A673 (cell line): ENCODE data around the gene PRTN3. TPM values are rescaled to one million over a fixed set of nuclear protein-coding genes. Genes with fewer than 3 reads are reported as not detected.

Source experiments
- BruUV-seq: library from RNA; stranded (reverse); fragments of 400-500 nt; replicated peaks from 2 replicates; lab custom pipeline; 2021; lab: Mats Ljungman, UMichigan
- CTCF ChIA-PET: fragments of 300-600 bp; sonication (Branson Sonifier 250); formaldehyde crosslinking; loops from one replicate; lab custom pipeline; 2022; ENCODE audit warnings: antibody characterized with exemption; lab: Charles Lee
- POLR2A ChIA-PET: fragments of 300-600 bp; sonication (Branson Sonifier 250); formaldehyde crosslinking; loops from one replicate; lab custom pipeline; 2022; ENCODE audit warnings: antibody characterized with exemption; ENCODE audit not compliant: low non-redundant PET; lab: Charles Lee
- DNase-seq: peaks from one replicate; pipeline ENCODE4 v3.0.0-alpha.2; 2015; ENCODE audit warnings: low spot score
- H3K27ac ChIP-seq: fragments of 200-600 bp; sonication (generic); 2 replicates; pipeline ENCODE4 v1.5.1; 2016; ENCODE audit warnings: mixed run types, low read depth, mild to moderate bottlenecking, mixed read lengths, antibody characterized with exemption, low read length; ENCODE audit not compliant: poor library complexity, severe bottlenecking
- H3K27me3 ChIP-seq: fragments of 200-600 bp; sonication (generic); replicated peaks from 2 replicates; pipeline ENCODE4 v1.6.1; 2017; ENCODE audit warnings: mixed run types, low read depth, mild to moderate bottlenecking, mixed read lengths, antibody characterized with exemption, low read length; ENCODE audit not compliant: insufficient read depth, poor library complexity
- H3K36me3 ChIP-seq: fragments of 200-600 bp; sonication (generic); 2 replicates; pipeline ENCODE4 v1.6.1; 2016; ENCODE audit warnings: mixed run types, mild to moderate bottlenecking, mixed read lengths, antibody characterized with exemption, low read length; ENCODE audit not compliant: insufficient read depth, poor library complexity, severe bottlenecking
- H3K4me1 ChIP-seq: fragments of 200-600 bp; sonication (generic); 2 replicates; pipeline ENCODE4 v1.6.1; 2017; ENCODE audit warnings: mixed run types, mild to moderate bottlenecking, mixed read lengths, antibody characterized with exemption, low read length; ENCODE audit not compliant: insufficient read depth, poor library complexity, severe bottlenecking
- H3K4me3 ChIP-seq: fragments of 200-600 bp; sonication (generic); 2 replicates; pipeline ENCODE4 v1.5.1; 2016; ENCODE audit warnings: low read depth, mixed run types, mild to moderate bottlenecking, mixed read lengths, low read length; ENCODE audit not compliant: poor library complexity, severe bottlenecking
- H3K9me3 ChIP-seq: fragments of 200-600 bp; sonication (generic); 2 replicates; pipeline ENCODE4 v1.6.1; 2016; ENCODE audit warnings: mixed run types, low read depth, mild to moderate bottlenecking, mixed read lengths, antibody characterized with exemption, low read length; ENCODE audit not compliant: poor library complexity, severe bottlenecking
- EZH2 ChIP-seq: fragments of 200-600 bp; sonication (generic); IDR thresholded peaks from 2 replicates; pipeline ENCODE4 v1.6.1; 2017; ENCODE audit warnings: borderline replicate concordance, low read depth, mild to moderate bottlenecking, mixed read lengths, antibody characterized with exemption, low read length; ENCODE audit not compliant: poor library complexity, severe bottlenecking
- intact Hi-C: fragments of 100-400 bp; cut with micrococcal nuclease; formaldehyde crosslinking; loops from one replicate; pipeline ENCODE4 v1.10.0; 2022; ENCODE audit not compliant: unreplicated experiment
- total RNA-seq: library from RNA; stranded (reverse); gene quantifications from 2 replicates; pipeline ENCODE4 v1.2.3, GENCODE V29; 2021
- TF ChIP-seq, protein P1 (sequence below): fragments of 300-800, 200-600 bp; sonication (generic); conservative IDR thresholded peaks from 2 replicates; pipeline ENCODE4 v1.5.1; 2017; ENCODE audit warnings: low read depth, mild to moderate bottlenecking, antibody characterized with exemption, low read length, moderate library complexity, mixed read lengths

PRTN3 gene
- total RNA-seq, 1 experiment from 2014 or later, result not detected

DNA sequence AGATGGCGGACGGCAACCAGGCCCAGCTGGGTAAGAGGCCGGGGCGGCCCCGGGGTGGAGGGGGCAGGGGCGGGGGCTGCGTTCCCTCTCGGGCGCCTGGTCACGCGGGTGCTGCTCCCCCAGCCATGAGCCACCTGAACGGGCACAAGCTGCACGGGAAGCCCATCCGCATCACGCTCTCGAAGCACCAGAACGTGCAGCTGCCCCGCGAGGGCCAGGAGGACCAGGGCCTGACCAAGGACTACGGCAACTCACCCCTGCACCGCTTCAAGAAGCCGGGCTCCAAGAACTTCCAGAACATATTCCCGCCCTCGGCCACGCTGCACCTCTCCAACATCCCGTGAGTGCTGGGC lies 32.4 kb upstream of the PRTN3 start:
- Histone ChIP-seq H3K27me3 (no peaks in the 10 kb centered on the region), H3K4me3 (no peak overlapping the region), H3K9me3 (no peaks in the 10 kb centered on the region), H3K27ac (no peak overlapping the region), H3K4me1 (peaks cover 50% of the 10 kb centered on the region), H3K36me3 (peaks cover 92% of the 10 kb centered on the region)
- TF ChIP-seq, protein P1, sequence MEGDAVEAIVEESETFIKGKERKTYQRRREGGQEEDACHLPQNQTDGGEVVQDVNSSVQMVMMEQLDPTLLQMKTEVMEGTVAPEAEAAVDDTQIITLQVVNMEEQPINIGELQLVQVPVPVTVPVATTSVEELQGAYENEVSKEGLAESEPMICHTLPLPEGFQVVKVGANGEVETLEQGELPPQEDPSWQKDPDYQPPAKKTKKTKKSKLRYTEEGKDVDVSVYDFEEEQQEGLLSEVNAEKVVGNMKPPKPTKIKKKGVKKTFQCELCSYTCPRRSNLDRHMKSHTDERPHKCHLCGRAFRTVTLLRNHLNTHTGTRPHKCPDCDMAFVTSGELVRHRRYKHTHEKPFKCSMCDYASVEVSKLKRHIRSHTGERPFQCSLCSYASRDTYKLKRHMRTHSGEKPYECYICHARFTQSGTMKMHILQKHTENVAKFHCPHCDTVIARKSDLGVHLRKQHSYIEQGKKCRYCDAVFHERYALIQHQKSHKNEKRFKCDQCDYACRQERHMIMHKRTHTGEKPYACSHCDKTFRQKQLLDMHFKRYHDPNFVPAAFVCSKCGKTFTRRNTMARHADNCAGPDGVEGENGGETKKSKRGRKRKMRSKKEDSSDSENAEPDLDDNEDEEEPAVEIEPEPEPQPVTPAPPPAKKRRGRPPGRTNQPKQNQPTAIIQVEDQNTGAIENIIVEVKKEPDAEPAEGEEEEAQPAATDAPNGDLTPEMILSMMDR, result no peak
- TF ChIP-seq EZH2, result no peak
- no TSS peak for BruUV-seq
- CTCF ChIA-PET, result no interaction called here
- no peak for DNase-seq
- intact Hi-C loops, result no loop called here
- POLR2A ChIA-PET, result interaction anchor here (0.7 kb wide), 1 partner anchor 14 kb away, joined by 3 read pairs; no protein-coding TSS in a partner anchor

DNA sequence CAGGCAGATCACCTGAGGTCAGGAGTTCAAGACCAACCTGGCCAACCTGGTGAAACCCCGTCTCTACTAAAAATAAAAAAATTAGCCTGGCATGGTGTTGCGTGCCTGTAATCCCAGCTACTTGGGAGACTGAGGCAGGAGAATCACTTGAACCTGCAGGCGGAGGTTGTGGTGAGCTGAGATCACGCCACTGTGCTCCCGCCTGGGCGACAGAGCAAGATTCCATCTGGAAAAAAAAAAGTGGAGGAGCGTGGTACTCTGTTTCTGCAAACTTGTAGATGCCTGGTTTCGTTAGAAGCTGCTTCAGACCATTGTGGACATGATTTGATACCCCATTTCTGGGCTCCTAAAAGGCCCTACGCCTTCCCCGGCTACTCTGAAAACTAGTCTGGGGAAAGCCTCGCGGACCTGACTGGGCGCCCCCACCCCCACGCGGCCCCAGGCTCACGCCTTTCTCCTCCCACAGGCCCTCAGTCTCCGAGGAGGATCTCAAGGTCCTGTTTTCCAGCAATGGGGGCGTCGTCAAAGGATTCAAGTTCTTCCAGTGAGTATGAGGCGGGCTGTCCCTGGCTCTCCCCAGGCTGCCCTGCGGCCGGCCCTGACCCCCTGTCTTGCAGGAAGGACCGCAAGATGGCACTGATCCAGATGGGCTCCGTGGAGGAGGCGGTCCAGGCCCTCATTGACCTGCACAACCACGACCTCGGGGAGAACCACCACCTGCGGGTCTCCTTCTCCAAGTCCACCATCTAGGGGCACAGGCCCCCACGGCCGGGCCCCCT lies 30.5 kb upstream of the PRTN3 start:
- Histone ChIP-seq H3K27ac (peak overlapping the region; percentile 56), H3K4me1 (peaks cover 36% of the 10 kb centered on the region), H3K9me3 (no peaks in the 10 kb centered on the region), H3K36me3 (peaks cover 81% of the 10 kb centered on the region), H3K27me3 (no peaks in the 10 kb centered on the region), H3K4me3 (no peak overlapping the region)
- TF ChIP-seq EZH2, result no peak
- TF ChIP-seq, protein P1, result no peak
- intact Hi-C loops, result no loop called here
- BruUV-seq, result no TSS peak
- ChIA-PET CTCF (no interaction called here), POLR2A (no interaction called here)
- DNase-seq, result no peak

DNA sequence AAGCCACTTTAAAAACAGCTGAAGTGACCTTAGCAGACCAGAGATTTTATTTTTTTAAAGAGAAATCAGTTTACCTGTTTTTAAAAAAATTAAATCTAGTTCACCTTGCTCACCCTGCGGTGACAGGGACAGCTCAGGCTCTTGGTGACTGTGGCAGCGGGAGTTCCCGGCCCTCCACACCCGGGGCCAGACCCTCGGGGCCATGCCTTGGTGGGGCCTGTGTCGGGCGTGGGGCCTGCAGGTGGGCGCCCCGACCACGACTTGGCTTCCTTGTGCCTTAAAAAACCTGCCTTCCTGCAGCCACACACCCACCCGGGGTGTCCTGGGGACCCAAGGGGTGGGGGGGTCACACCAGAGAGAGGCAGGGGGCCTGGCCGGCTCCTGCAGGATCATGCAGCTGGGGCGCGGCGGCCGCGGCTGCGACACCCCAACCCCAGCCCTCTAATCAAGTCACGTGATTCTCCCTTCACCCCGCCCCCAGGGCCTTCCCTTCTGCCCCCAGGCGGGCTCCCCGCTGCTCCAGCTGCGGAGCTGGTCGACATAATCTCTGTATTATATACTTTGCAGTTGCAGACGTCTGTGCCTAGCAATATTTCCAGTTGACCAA lies 29.8 kb upstream of the PRTN3 start:
- intact Hi-C loops, result no loop called here
- TF ChIP-seq, protein P1, result no peak
- no peak for TF ChIP-seq EZH2

More for the DNA sequence above, 29.8 kb upstream of the PRTN3 start:
- Histone ChIP-seq H3K27ac (peak overlapping the region; percentile 56), H3K36me3 (peaks cover 73% of the 10 kb centered on the region), H3K4me3 (no peak overlapping the region), H3K27me3 (no peaks in the 10 kb centered on the region), H3K4me1 (peaks cover 31% of the 10 kb centered on the region), H3K9me3 (no peaks in the 10 kb centered on the region)
- ChIA-PET POLR2A (no interaction called here), CTCF (no interaction called here)
- no TSS peak for BruUV-seq
- DNase-seq, result peak; percentile 88
